ENCODE measurements around the gene TMEM151B. TPM values are rescaled to one million over a fixed set of nuclear protein-coding genes. Genes with fewer than 3 reads are reported as not detected.

TMEM151B gene
- total and polyA plus RNA-seq, 10 of the 15 experiments (the other 5 are each of a cell fraction or from before 2014, with no cell fraction given): 0.01 to 0.19 (median 0.05) TPM; not detected in 6

- Histone ChIP-seq H3K4me3 (peak overlapping the region; percentile 61), H3K36me3 (ENCODE audit: control insufficient read depth in 2 of 2, insufficient read depth in 2 of 2, low read length in 1 of 2) (peaks cover 0 to 2% of the 10 kb centered on the region in 2 experiments; a peak in 1 of 4 replicates), H3K4me1 (ENCODE audit: control insufficient read depth, insufficient read depth, low read length) (peaks cover 44% of the 10 kb centered on the region), H3K27me3 (replicated peaks in 1 of 2; ENCODE audit: control insufficient read depth in 2 of 2, insufficient read depth in 2 of 2, low read length in 1 of 2) (peaks cover 0 to 2% of the 10 kb centered on the region in 2 experiments; a peak in 1 of 4 replicates), H3K9ac (ENCODE audit: control insufficient read depth, insufficient read depth, low read length) (peak overlapping the region; percentile 62), H3K27ac (ENCODE audit: control insufficient read depth, insufficient read depth) (peak overlapping the region; percentile 99), H3K9me3 (replicated peaks; ENCODE audit: control insufficient read depth, insufficient read depth, low read length) (no peaks in the 10 kb centered on the region), H3K79me2 (ENCODE audit: control insufficient read depth, insufficient read depth, low read length) (peaks cover 48% of the 10 kb centered on the region), H3K4me2 (ENCODE audit: control insufficient read depth, insufficient read depth) (peak overlapping the region; percentile 99), H4K20me1 (ENCODE audit: control insufficient read depth, insufficient read depth) (no peaks in the 10 kb centered on the region), H2AFZ (ENCODE audit: control insufficient read depth, low read depth, low read length) (peak overlapping the region; percentile 33)
- intact Hi-C loops (cut with micrococcal nuclease; ENCODE audit: unreplicated experiment): loop anchor here (2.0 kb wide), 1 partner anchor 47 kb away; the partner anchor contains the start of gene AARS2
- in situ Hi-C loops (cut with MboI): loop anchor here (5.0 kb wide), 1 partner anchor 72 kb away; no protein-coding TSS in a partner anchor
- ChIA-PET POLR2A (interaction anchor here (0.7 to 1.7 kb wide), 3 partner anchors 9 to 165 kb away, joined by 3 to 6 read pairs (median 5); partner anchors contain the start of genes HSP90AB1 and SLC35B2), CTCF (interaction anchor here (0.6 to 6.3 kb wide), 9 partner anchors 11 to 193 kb away, joined by 3 to 163 read pairs (median 22); partner anchors contain the start of genes AARS2 and SLC35B2), SMC1A (ENCODE audit: uncharacterized antibody, unreplicated experiment) (interaction anchor here (3.0 to 4.6 kb wide), 2 partner anchors 72 to 93 kb away, joined by 11 to 79 read pairs; no protein-coding TSS in a partner anchor), RAD21 (ENCODE audit: unreplicated experiment) (interaction anchor here (1.3 to 3.2 kb wide), 4 partner anchors 9 to 93 kb away, joined by 3 to 20 read pairs (median 6); no protein-coding TSS in a partner anchor)
- ATAC-seq: no peak
- TF ChIP-seq PKNOX1 (IDR thresholded peaks at IDR 0.05) (peak; percentile 32), ZSCAN29 (IDR thresholded peaks at IDR 0.05) (no peak), HDGF (IDR thresholded peaks at IDR 0.05) (peak; percentile 95), CHD2 (IDR thresholded peaks at IDR 0.05; ENCODE audit: borderline replicate concordance, low read depth, low read length) (no peak), RELB (IDR thresholded peaks at IDR 0.05; ENCODE audit: low read depth) (peak; percentile 55; the same call in 1 of the 2 replicates), EZH2 (IDR thresholded peaks at IDR 0.05; ENCODE audit: borderline replicate concordance, control insufficient read depth, low read depth, low read length) (no peak), ZNF622 (IDR thresholded peaks at IDR 0.05) (no peak), SPI1 (IDR thresholded peaks at IDR 0.05; ENCODE audit: borderline replicate concordance, insufficient read depth, low read depth, low read length) (peak; percentile 7; the same call in 1 of the 2 replicates), IKZF2 (IDR thresholded peaks at IDR 0.05) (peak; percentile 7 to 29; a peak in 2 of 4 replicates), SMAD1 (IDR thresholded peaks at IDR 0.05; ENCODE audit: low read depth, partially characterized antibody) (peak; percentile 53), ATF7 (IDR thresholded peaks at IDR 0.05; ENCODE audit: low read depth) (peak; percentile 73), MTA2 (IDR thresholded peaks at IDR 0.05; ENCODE audit: low read depth) (peak; percentile 20; the same call in 1 of the 2 replicates), NBN (IDR thresholded peaks at IDR 0.05) (peak; percentile 91), BHLHE40 (IDR thresholded peaks at IDR 0.05; ENCODE audit: borderline replicate concordance in 1 of 2, low read depth in 2 of 2, low read length in 1 of 2) (0 out of 4 replicates have a peak, but pooled peaks of 1 of the 2 experiments have one; percentile 2), MLLT1 (IDR thresholded peaks at IDR 0.05) (peak; percentile 44; the same call in 1 of the 2 replicates), MTA3 (IDR thresholded peaks at IDR 0.05; ENCODE audit: borderline replicate concordance, low read length) (no peak), ZNF24 (IDR thresholded peaks at IDR 0.05) (peak; percentile 100)
- WGBS (ENCODE audit: insufficient coverage, insufficient replicate concordance, low lambda C conversion rate, missing lambda C conversion rate): 16% methylated on average over 17 of the region's 17 CpGs
- no peak for DNase-seq (ENCODE audit: low read depth, low spot score)
- BruUV-seq (replicated peaks): no TSS peak
- no peak for FAIRE-seq
Measured at GRCh38 chr6:44265722-44266233, 4.5 kb upstream of the TMEM151B start.

Data from GM12878 (cell line).